ENCODE data around the gene FOXD4L5. TPM values are rescaled to one million over a fixed set of nuclear protein-coding genes. Genes with fewer than 3 reads are reported as not detected.

FOXD4L5 gene
- polyA plus RNA-seq: not detected in 2 replicates

GRCh38 chr9:65285109-65285508 lies at the start of gene FOXD4L5:
Gene FOXD4L5 (minus strand): TSS chr9:65285209. CDS start chr9:65284377, 832 bp downstream.

